HCT116 (cell line): ENCODE data around the gene WDSUB1. TPM values are rescaled to one million over a fixed set of nuclear protein-coding genes. Genes with fewer than 3 reads are reported as not detected.

Source experiments
- ATAC-seq: fragments of 200-7000 bp; cut with Tn5 transposase; 2 replicates; pipeline ENCODE4 v1.9.1; 2020; ENCODE audit warnings: mild to moderate bottlenecking, moderate library complexity
- BruUV-seq: library from RNA; stranded (reverse); fragments of 400-500 nt; replicated peaks from 2 replicates; lab custom pipeline; 2021; lab: Mats Ljungman, UMichigan
- CTCF ChIA-PET: fragments of 300-600 bp; sonication (Branson Sonifier 250); formaldehyde crosslinking; loops from one replicate; lab custom pipeline; 2021; ENCODE audit warnings: antibody characterized with exemption; lab: Charles Lee
- POLR2A ChIA-PET: fragments of 300-600, 350-600 bp; sonication (Branson Sonifier 250); formaldehyde crosslinking; loops from one replicate; lab custom pipeline; 2021; ENCODE audit warnings: antibody characterized with exemption; lab: Charles Lee
- RAD21 ChIA-PET, 2 experiments: fragments of 300-600 bp; sonication (Branson Sonifier 250); formaldehyde crosslinking; loops; one replicate each; lab custom pipeline; 2023; ENCODE audit warnings: low total read pairs in 2 of 2; ENCODE audit not compliant: uncharacterized antibody in 2 of 2, unreplicated experiment in 2 of 2, low non-redundant PET in 1 of 2; lab: Charles Lee
- DNase-seq: peaks from one replicate; pipeline ENCODE4 v3.0.0-alpha.2; 2010; ENCODE audit warnings: low read depth, low spot score
- H2AFZ ChIP-seq: fragments of 200-600 bp; shearing (Covaris generic), sonication (generic); 2 replicates; pipeline ENCODE4 v1.6.1; 2017; ENCODE audit warnings: low read depth, mixed run types, mixed read lengths, antibody characterized with exemption, low read length; ENCODE audit not compliant: poor library complexity, severe bottlenecking
- H3K27ac ChIP-seq: 2 replicates; pipeline ENCODE4 v1.5.1; 2012; ENCODE audit warnings: low read depth, low read length
- H3K27me3 ChIP-seq: fragments of 200-600 bp; sonication (generic); 2 replicates; pipeline ENCODE4 v1.6.1; 2016; ENCODE audit warnings: mixed run types, low read length, mixed read lengths; ENCODE audit not compliant: insufficient read depth
- H3K36me3 ChIP-seq, 2 experiments: fragments of 200-500 bp in 1 of 2; fragments of 200-600 bp in 1 of 2; sonication (Bioruptor generic) in 1 of 2; sonication (generic) in 1 of 2; 2 replicates each; pipeline versions ENCODE4 v1.5.1 to v1.6.1; 2014 to 2016; ENCODE audit warnings: low read length in 2 of 2, inconsistent platforms in 1 of 2, mixed read lengths in 1 of 2, mixed run types in 1 of 2; ENCODE audit not compliant: insufficient read depth in 2 of 2, control insufficient read depth in 1 of 2
- H3K4me1 ChIP-seq, 2 experiments: fragments of 200-600 bp in 1 of 2; sonication (generic) in 1 of 2; 2 replicates each; pipeline versions ENCODE4 v1.5.1 to v1.6.1; 2012 to 2017; ENCODE audit warnings: low read length in 2 of 2, inconsistent platforms in 1 of 2, mild to moderate bottlenecking in 1 of 2, mixed read lengths in 1 of 2, mixed run types in 1 of 2, moderate library complexity in 1 of 2; ENCODE audit not compliant: insufficient read depth in 2 of 2, control insufficient read depth in 1 of 2
- H3K4me2 ChIP-seq: fragments of 200-600 bp; sonication (generic); 2 replicates; pipeline ENCODE4 v1.6.1; 2017; ENCODE audit warnings: mixed run types, low read length, mixed read lengths
- H3K4me3 ChIP-seq, 2 experiments: fragments of 200-600 bp in 1 of 2; sonication (generic) in 1 of 2; replicated peaks in 1 of 2; 2 replicates each; pipeline ENCODE4 v1.5.1; 2011 to 2016; ENCODE audit warnings: low read length in 2 of 2, control low read depth in 1 of 2, low read depth in 1 of 2, mild to moderate bottlenecking in 1 of 2, mixed read lengths in 1 of 2, mixed run types in 1 of 2
- H3K79me2 ChIP-seq: fragments of 200-600 bp; sonication (generic); 2 replicates; pipeline ENCODE4 v1.6.1; 2017; ENCODE audit warnings: mild to moderate bottlenecking, mixed run types, low read length, moderate library complexity, mixed read lengths; ENCODE audit not compliant: insufficient read depth
- H3K9ac ChIP-seq: fragments of 200-600 bp; sonication (generic); 2 replicates; pipeline ENCODE4 v1.6.1; 2016; ENCODE audit warnings: low read length, mixed read lengths
- H3K9me2 ChIP-seq: fragments of 200-600 bp; sonication (generic), shearing (Covaris generic); 2 replicates; pipeline ENCODE4 v1.6.1; 2017; ENCODE audit warnings: mixed run types, mild to moderate bottlenecking, moderate library complexity; ENCODE audit not compliant: insufficient read depth
- H3K9me3 ChIP-seq, 2 experiments: fragments of 200-500 bp in 1 of 2; fragments of 200-600 bp in 1 of 2; sonication (Bioruptor generic) in 1 of 2; sonication (generic) in 1 of 2; 2 replicates each; pipeline ENCODE4 v1.6.1; 2014 to 2017; ENCODE audit warnings: low read length in 2 of 2, mixed read lengths in 2 of 2, inconsistent platforms in 1 of 2, low read depth in 1 of 2, mild to moderate bottlenecking in 1 of 2, mixed run types in 1 of 2, moderate library complexity in 1 of 2; ENCODE audit not compliant: control insufficient read depth in 1 of 2, insufficient read depth in 1 of 2
- H4K20me1 ChIP-seq: fragments of 200-600 bp; sonication (generic), shearing (Covaris generic); 2 replicates; pipeline ENCODE4 v1.6.1; 2017; ENCODE audit warnings: mixed run types, mild to moderate bottlenecking, moderate library complexity; ENCODE audit not compliant: insufficient read depth
- CBX3 ChIP-seq: IDR thresholded peaks from 2 replicates; pipeline ENCODE4 v1.6.1; 2012; ENCODE audit warnings: low read depth
- CEBPB ChIP-seq: IDR thresholded peaks from 2 replicates; pipeline ENCODE4 v1.6.1; 2012; ENCODE audit warnings: low read depth
- EZH2 ChIP-seq: fragments of 200-600 bp; sonication (generic); IDR thresholded peaks from 2 replicates; pipeline ENCODE4 v1.6.1; 2017; ENCODE audit warnings: antibody characterized with exemption, mixed run types
- FOSL1 ChIP-seq: IDR thresholded peaks from 2 replicates; pipeline ENCODE4 v1.6.1; 2012; ENCODE audit warnings: low read depth
- POLR2A ChIP-seq: IDR thresholded peaks from 2 replicates; pipeline ENCODE4 v1.7.0; 2011; ENCODE audit warnings: borderline replicate concordance; ENCODE audit not compliant: insufficient read depth, insufficient read length; ENCODE audit errors: extremely low read depth
- RAD21 ChIP-seq: IDR thresholded peaks from 2 replicates; pipeline ENCODE4 v1.6.1; 2012; ENCODE audit warnings: low read depth, mild to moderate bottlenecking
- REST ChIP-seq: IDR thresholded peaks from 2 replicates; pipeline ENCODE4 v1.6.1; 2012; ENCODE audit warnings: low read depth
- TCF7L2 ChIP-seq: IDR thresholded peaks from 2 replicates; pipeline ENCODE4 v1.7.0; 2011; ENCODE audit warnings: borderline replicate concordance, inconsistent platforms; ENCODE audit not compliant: insufficient read depth, insufficient read length; ENCODE audit errors: extremely low read depth
- YY1 ChIP-seq: IDR thresholded peaks from 2 replicates; pipeline ENCODE4 v1.6.1; 2011; ENCODE audit warnings: low read length, low read depth, moderate library complexity, mild to moderate bottlenecking; ENCODE audit not compliant: insufficient replicate concordance; ENCODE audit errors: extremely low read depth
- ZNF274 ChIP-seq: fragments of 200-500 bp; sonication (Bioruptor generic); IDR thresholded peaks from 2 replicates; pipeline ENCODE4 v1.6.1; 2014; ENCODE audit warnings: mild to moderate bottlenecking, low read depth, low read length, inconsistent platforms
- intact Hi-C: fragments of 100-400 bp; cut with micrococcal nuclease; formaldehyde crosslinking; loops from 2 replicates; pipeline ENCODE4 v1.10.0; 2022
- total RNA-seq: library from RNA; stranded (reverse); gene quantifications from one replicate; pipeline ENCODE4 v1.2.1, GENCODE V29; 2021; ENCODE audit not compliant: unreplicated experiment

The WDSUB1 gene
- total RNA-seq, 1 experiment from 2014 or later, result 8.8 TPM

- no peaks in the 10 kb centered on the region for H3K9me3 ChIP-seq
- ChIA-PET CTCF (no interaction called here), RAD21 (no interaction called here), POLR2A (no interaction called here)
- no TSS peak for BruUV-seq
- no peak overlapping the region for H3K9ac ChIP-seq
- no peaks in the 10 kb centered on the region for H3K36me3 ChIP-seq
- H3K4me1 ChIP-seq, result no peaks in the 10 kb centered on the region
- no peaks in the 10 kb centered on the region for H3K79me2 ChIP-seq
- ATAC-seq, result no peak
- TF ChIP-seq POLR2A (no peak), REST (no peak), CEBPB (no peak), ZNF274 (no peak), TCF7L2 (no peak), EZH2 (no peak), CBX3 (no peak), YY1 (no peak), FOSL1 (no peak), RAD21 (no peak)
- no peak overlapping the region for H3K4me2 ChIP-seq
- H3K27me3 ChIP-seq, result no peaks in the 10 kb centered on the region
- H4K20me1 ChIP-seq, result no peaks in the 10 kb centered on the region
- H3K4me3 ChIP-seq, result no peak overlapping the region
- no peak overlapping the region for H2AFZ ChIP-seq
- no peak overlapping the region for H3K27ac ChIP-seq
- H3K9me2 ChIP-seq, result no peaks in the 10 kb centered on the region
- DNase-seq, result no peak
- intact Hi-C loops, result no loop called here
Observed at GRCh38 chr2:159211447-159212396, 74.8 kb downstream of the WDSUB1 start.
